GM12878 (cell line): Measurements from ENCODE around the gene DDX39B. TPM values are rescaled to one million over a fixed set of nuclear protein-coding genes. Genes with fewer than 3 reads are reported as not detected.

ENCODE experiments used
- ASH2L ChIP-seq: fragments of 300-600, 200-600 bp; sonication (generic); IDR thresholded peaks from 2 replicates; pipeline ENCODE4 v1.6.1; 2017; ENCODE audit warnings: low read depth, mild to moderate bottlenecking, borderline replicate concordance
- BACH1 ChIP-seq: fragments of 450-650 bp; IDR thresholded peaks from 2 replicates; pipeline ENCODE4 v1.6.1; 2017; ENCODE audit warnings: mild to moderate bottlenecking, borderline replicate concordance
- BCL11A ChIP-seq: IDR thresholded peaks from 2 replicates; pipeline ENCODE4 v1.6.1; 2011; ENCODE audit warnings: low read depth, low read length
- E2F8 ChIP-seq: fragments of 450-650 bp; IDR thresholded peaks from 2 replicates; pipeline ENCODE4 v1.6.1; 2018; ENCODE audit warnings: mild to moderate bottlenecking, low read depth, moderate library complexity; ENCODE audit not compliant: partially characterized antibody
- ETV6 ChIP-seq, 2 experiments: fragments of 450-650 bp in 1 of 2; IDR thresholded peaks in 1 of 2; conservative IDR thresholded peaks in 1 of 2; 2 replicates each; pipeline ENCODE4 v1.6.1; 2014; ENCODE audit warnings: antibody characterized with exemption in 1 of 2, borderline replicate concordance in 1 of 2, low read depth in 1 of 2, mild to moderate bottlenecking in 1 of 2, moderate library complexity in 1 of 2
- EZH2 ChIP-seq: IDR thresholded peaks from 2 replicates; pipeline ENCODE4 v1.6.1; 2012; ENCODE audit warnings: low read depth, mild to moderate bottlenecking, control low read depth, inconsistent platforms, low read length, borderline replicate concordance; ENCODE audit not compliant: control insufficient read depth
- HDGF ChIP-seq: fragments of 450-650 bp; IDR thresholded peaks from 2 replicates; pipeline ENCODE4 v1.6.1; 2016; ENCODE audit warnings: antibody characterized with exemption
- IRF4 ChIP-seq: IDR thresholded peaks from 2 replicates; pipeline ENCODE4 v1.6.1; 2011; ENCODE audit warnings: low read depth, low read length
- JUND ChIP-seq: IDR thresholded peaks from 2 replicates; pipeline ENCODE4 v1.6.1; 2012; ENCODE audit warnings: low read depth, mild to moderate bottlenecking, low read length, improper control_type of control experiment, moderate library complexity
- MLLT1 ChIP-seq: fragments of 450-650 bp; IDR thresholded peaks from 2 replicates; pipeline ENCODE4 v1.6.1; 2016; ENCODE audit warnings: mild to moderate bottlenecking
- MTA2 ChIP-seq: fragments of 450-650 bp; IDR thresholded peaks from 2 replicates; pipeline ENCODE4 v1.6.1; 2016; ENCODE audit warnings: low read depth, mild to moderate bottlenecking, moderate library complexity
- NFYB ChIP-seq: IDR thresholded peaks from 2 replicates; pipeline ENCODE4 v1.6.1; 2011; ENCODE audit warnings: low read depth, mild to moderate bottlenecking, low read length, improper control_type of control experiment, moderate library complexity; ENCODE audit not compliant: insufficient read depth
- POU2F2 ChIP-seq: IDR thresholded peaks from 3 replicates; pipeline ENCODE4 v1.6.1; 2011; ENCODE audit warnings: low read depth, mild to moderate bottlenecking, low read length, borderline replicate concordance
- SMAD1 ChIP-seq: fragments of 450-650 bp; IDR thresholded peaks from 2 replicates; pipeline ENCODE4 v1.6.1; 2018; ENCODE audit warnings: mild to moderate bottlenecking, low read depth; ENCODE audit not compliant: partially characterized antibody
- SMAD5 ChIP-seq: IDR thresholded peaks from 2 replicates; pipeline ENCODE4 v1.6.1; 2016; ENCODE audit warnings: antibody characterized with exemption, low read depth
- SREBF2 ChIP-seq: IDR thresholded peaks from 2 replicates; pipeline ENCODE4 v1.6.1; 2012; ENCODE audit warnings: mild to moderate bottlenecking, low read length
- SUZ12 ChIP-seq: fragments of 200-600 bp; sonication (generic); IDR thresholded peaks from one replicate; pipeline ENCODE4 v1.6.1; 2018; ENCODE audit warnings: antibody characterized with exemption, mild to moderate bottlenecking; ENCODE audit not compliant: unreplicated experiment
- TARDBP ChIP-seq: IDR thresholded peaks from 2 replicates; pipeline ENCODE4 v1.6.1; 2016; ENCODE audit warnings: borderline replicate concordance
- ZBTB4 ChIP-seq: fragments of 450-650 bp; formaldehyde crosslinking; IDR thresholded peaks from 2 replicates; pipeline ENCODE4 v1.4.0; 2022; ENCODE audit warnings: mild to moderate bottlenecking, moderate library complexity
- ZNF24 ChIP-seq: fragments of 450-650 bp; IDR thresholded peaks from 2 replicates; pipeline ENCODE4 v1.6.1; 2017; ENCODE audit warnings: antibody characterized with exemption, mild to moderate bottlenecking
- ZNF622 ChIP-seq: fragments of 450-650 bp; IDR thresholded peaks from 2 replicates; pipeline ENCODE4 v1.6.1; 2017; ENCODE audit warnings: mild to moderate bottlenecking, inconsistent platforms
- ZSCAN29 ChIP-seq: fragments of 450-650 bp; IDR thresholded peaks from 2 replicates; pipeline ENCODE4 v1.6.1; 2017; ENCODE audit warnings: mild to moderate bottlenecking, moderate library complexity
- ZZZ3 ChIP-seq: IDR thresholded peaks from 2 replicates; pipeline ENCODE4 v1.6.1; 2011; ENCODE audit warnings: low read depth; ENCODE audit not compliant: control insufficient read depth, insufficient read length
- polyA plus RNA-seq, 11 experiments: library from polyadenylated mRNA; depleted of rRNA in 4 of 11; unstranded in 6 of 11; stranded (reverse) in 5 of 11; fragments of >200 nt; fragmentation: Nextera tagmentation in 4 of 11; fragmentation: Illumina TruSeq in 1 of 11; extraction: Ambion mirVana in 4 of 11; extraction: Trizol in 1 of 11; gene quantifications; 1 replicate in 1 of 11; 2 replicates in 10 of 11; pipeline versions ENCODE4 v1.2.1 to v1.2.3, GENCODE V29; 2011 to 2016; ENCODE audit warnings: inconsistent platforms in 2 of 11, missing spikeins in 2 of 11, low read depth in 1 of 11
- total RNA-seq, 4 experiments: library from RNA; depleted of rRNA in 3 of 4; stranded (reverse); fragments of >200 nt in 3 of 4; fragmentation: Illumina TruSeq in 1 of 4; extraction: Trizol in 1 of 4; gene quantifications; 2 replicates each; pipeline versions ENCODE4 v1.2.1 to v1.2.3, GENCODE V29; 2013 to 2021

DDX39B gene
- total and polyA plus RNA-seq, 10 of the 15 experiments (the other 5 are each of a cell fraction or from before 2014, with no cell fraction given), result 271 to 661 (median 330) TPM

GRCh38 chr6:31497531-31498476, 44.0 kb downstream of the DDX39B start, which contains the start of gene MICB (continued):
- TF ChIP-seq SMAD1, result no peak
- TF ChIP-seq JUND, result peak; percentile 62; the same call in 1 of the 2 replicates
- TF ChIP-seq NFYB, result peak; percentile 85
- peak; percentile 3; the same call in 1 of the 3 replicates for TF ChIP-seq POU2F2
- peak; percentile 55; the same call in 1 of the 2 replicates for TF ChIP-seq MLLT1
- TF ChIP-seq ASH2L, result no peak
- no peak for TF ChIP-seq SUZ12
- no peak for TF ChIP-seq MTA2
- no peak for TF ChIP-seq BCL11A
- no peak for TF ChIP-seq BACH1
- TF ChIP-seq ETV6 (conservative IDR thresholded peaks at IDR 0.05 in 1 of 2, IDR thresholded peaks at IDR 0.05 in 1 of 2; ENCODE audit: borderline replicate concordance in 1 of 2, low read depth in 1 of 2), result no peak
- TF ChIP-seq ZSCAN29, result no peak
- no peak for TF ChIP-seq SMAD5
- TF ChIP-seq E2F8, result no peak
- TF ChIP-seq TARDBP, result no peak
- TF ChIP-seq ZBTB4, result no peak
- TF ChIP-seq SREBF2, result no peak
- no peak for TF ChIP-seq ZNF24
- TF ChIP-seq EZH2, result no peak
- no peak for TF ChIP-seq ZZZ3
- TF ChIP-seq HDGF, result 0 out of 2 replicates have a peak, but pooled peaks have one; percentile 28
- no peak for TF ChIP-seq IRF4
- TF ChIP-seq ZNF622, result no peak
